Tibial nerve (tissue), 4 donors: Measurements from ENCODE around the gene CLASP1. TPM values are rescaled to one million over a fixed set of nuclear protein-coding genes. Genes with fewer than 3 reads are reported as not detected.
A peak's percentile ranks its signal among the peaks of the same experiment; 100 is the strongest.

Experiments
- DNase-seq, 2 donors: peaks; one replicate each; pipeline ENCODE4 v3.0.0-alpha.2; 2019; ENCODE audit warnings: low spot score in 2 of 2
- H3K27ac ChIP-seq, 4 donors: fragments of 200-600 bp; sonication (generic) in 3 of 4; one replicate each; pipeline ENCODE4 v1.5.1; 2017 to 2019; ENCODE audit warnings: mild to moderate bottlenecking in 1 of 4
- H3K27me3 ChIP-seq, 2 donors: fragments of 200-600 bp; sonication (generic) in 1 of 2; one replicate each; pipeline versions ENCODE4 v1.5.1 to v1.6.0; 2017 to 2019
- H3K36me3 ChIP-seq, 3 donors: fragments of 200-600 bp; sonication (generic); one replicate each; pipeline ENCODE4 v1.5.1; 2018 to 2019
- H3K4me1 ChIP-seq, 4 donors: fragments of 200-600 bp; sonication (generic) in 3 of 4; one replicate each; pipeline ENCODE4 v1.5.1; 2017 to 2019
- H3K4me3 ChIP-seq, 4 donors: fragments of 200-600 bp; sonication (generic) in 3 of 4; one replicate each; pipeline ENCODE4 v1.5.1; 2017 to 2019; ENCODE audit warnings: mild to moderate bottlenecking in 1 of 4, moderate library complexity in 1 of 4
- H3K9me3 ChIP-seq, 4 donors: fragments of 200-600 bp; sonication (generic) in 3 of 4; one replicate each; pipeline ENCODE4 v1.5.1; 2017 to 2019
- CTCF ChIP-seq, 5 experiments: fragments of 200-600 bp in 3 of 5; fragments of 450-650 bp in 2 of 5; sonication (generic) in 3 of 5; IDR thresholded peaks; one replicate each; pipeline ENCODE4 v1.5.1; 2016 to 2019; ENCODE audit warnings: antibody characterized with exemption in 5 of 5, mild to moderate bottlenecking in 3 of 5, moderate library complexity in 2 of 5
- EP300 ChIP-seq, 2 donors: sonication (generic); formaldehyde crosslinking; IDR thresholded peaks; one replicate each; pipeline ENCODE4 v1.6.1; 2017; ENCODE audit warnings: antibody characterized with exemption in 2 of 2, mild to moderate bottlenecking in 1 of 2
- POLR2A ChIP-seq, 2 donors: fragments of 450-650 bp; IDR thresholded peaks; one replicate each; pipeline ENCODE4 v1.6.1; 2017; ENCODE audit warnings: antibody characterized with exemption in 2 of 2, mild to moderate bottlenecking in 2 of 2, moderate library complexity in 2 of 2
- WGBS, 2 donors: methylation state at CpG; one replicate each; pipeline ENCODE4 v1.1.5; 2018; 5-methylcytosine and 5-hydroxymethylcytosine counted together
- total RNA-seq, 4 donors: library from RNA; depleted of rRNA; stranded (reverse); fragments of >200 nt; gene quantifications; one replicate each; pipeline ENCODE4 v1.1.0, GENCODE V29; 2016

The CLASP1 gene
- total RNA-seq, 4 donors from 2014 or later, result 72.8 to 164 (median 88.6) TPM

GRCh38 chr2:121532347-121532766 is 116.9 kb downstream of the CLASP1 start:
- TF ChIP-seq CTCF (IDR thresholded peaks at IDR 0.05), result no peak
- no peak for TF ChIP-seq EP300 (IDR thresholded peaks at IDR 0.05)
- no peak for TF ChIP-seq POLR2A (IDR thresholded peaks at IDR 0.05)
- peaks cover 0 to 63% (median 9%) of the 10 kb centered on the region in 4 donors for H3K4me1 ChIP-seq
- H3K27me3 ChIP-seq, result no peaks in the 10 kb centered on the region
- peaks cover 0 to 2% (median 0%) of the 10 kb centered on the region in 3 donors for H3K36me3 ChIP-seq
- peak overlapping the region; percentile 95 to 99 (median 98) for H3K27ac ChIP-seq
- 42 to 44% methylated on average over 4 of the region's 4 CpGs for WGBS, 2 donors
- no peak for DNase-seq
- H3K4me3 ChIP-seq, result no peak overlapping the region
- H3K9me3 ChIP-seq, result no peaks in the 10 kb centered on the region

- Histone ChIP-seq H3K9me3 (no peaks in the 10 kb centered on the region), H3K4me1 (peaks cover 0 to 66% (median 9%) of the 10 kb centered on the region in 4 donors), H3K27me3 (no peaks in the 10 kb centered on the region), H3K36me3 (peaks cover 0 to 10% (median 0%) of the 10 kb centered on the region in 3 donors), H3K27ac (peak overlapping the region; percentile 95 to 99 (median 98)), H3K4me3 (peak overlapping the region; percentile 65 to 85 (median 68))
- TF ChIP-seq EP300 (IDR thresholded peaks at IDR 0.05), result no peak
- DNase-seq, result peak; percentile 66 to 71
- WGBS, 2 donors, result 0% methylated on average over 43 to 46 of the region's 46 CpGs
These were observed 119.0 kb downstream of the CLASP1 start for GRCh38 chr2:121530212-121530705.

- peak overlapping the region; percentile 65 to 85 (median 68) for H3K4me3 ChIP-seq
- 6% methylated on average over 19 of the region's 19 CpGs for WGBS, 2 donors
- TF ChIP-seq CTCF (IDR thresholded peaks at IDR 0.05) (no peak), EP300 (IDR thresholded peaks at IDR 0.05) (no peak), POLR2A (IDR thresholded peaks at IDR 0.05) (no peak)
- H3K36me3 ChIP-seq, result peaks cover 0 to 14% (median 0%) of the 10 kb centered on the region in 3 donors
- H3K4me1 ChIP-seq, result peaks cover 0 to 60% (median 9%) of the 10 kb centered on the region in 4 donors
- H3K27me3 ChIP-seq, result no peaks in the 10 kb centered on the region
- H3K27ac ChIP-seq, result peak overlapping the region; percentile 95 to 99 (median 98)
- no peaks in the 10 kb centered on the region for H3K9me3 ChIP-seq
- peak in 1 of 2 donors; percentile 30 for DNase-seq
These were observed 119.6 kb downstream of the CLASP1 start for GRCh38 chr2:121529439-121530211.

- Histone ChIP-seq H3K27me3 (no peaks in the 10 kb centered on the region), H3K9me3 (no peaks in the 10 kb centered on the region), H3K36me3 (peaks cover 0 to 36% (median 0%) of the 10 kb centered on the region in 3 donors), H3K27ac (no peak overlapping the region), H3K4me3 (no peak overlapping the region), H3K4me1 (peaks cover 0 to 41% (median 9%) of the 10 kb centered on the region in 4 donors)
- no peak for DNase-seq
- WGBS, 2 donors, result 55 to 60% methylated on average over 3 of the region's 3 CpGs
- TF ChIP-seq CTCF (IDR thresholded peaks at IDR 0.05), result no peak
- no peak for TF ChIP-seq POLR2A (IDR thresholded peaks at IDR 0.05)
- TF ChIP-seq EP300 (IDR thresholded peaks at IDR 0.05), result no peak
These were observed 122.1 kb downstream of the CLASP1 start for GRCh38 chr2:121527009-121527682.

- H3K4me3 ChIP-seq, result no peak overlapping the region
- no peaks in the 10 kb centered on the region for H3K27me3 ChIP-seq
- H3K9me3 ChIP-seq, result no peaks in the 10 kb centered on the region
- WGBS, 2 donors, result 59 to 68% methylated on average over 9 of the region's 9 CpGs
- peaks cover 0 to 56% (median 8%) of the 10 kb centered on the region in 4 donors for H3K4me1 ChIP-seq
- H3K36me3 ChIP-seq, result peaks cover 0 to 43% (median 0%) of the 10 kb centered on the region in 3 donors
- no peak for DNase-seq
- TF ChIP-seq CTCF (IDR thresholded peaks at IDR 0.05), result no peak
- TF ChIP-seq EP300 (IDR thresholded peaks at IDR 0.05), result no peak
- no peak for TF ChIP-seq POLR2A (IDR thresholded peaks at IDR 0.05)
- H3K27ac ChIP-seq, result no peak overlapping the region
These were observed 124.4 kb downstream of the CLASP1 start for GRCh38 chr2:121524685-121525425.
